Liver (tissue), 9 donors: ENCODE results near the gene FAM13A. TPM values are rescaled to one million over a fixed set of nuclear protein-coding genes. Genes with fewer than 3 reads are reported as not detected.

Source experiments
- DNase-seq: peaks from one replicate; pipeline ENCODE4 v3.0.0-alpha.2; 2017; ENCODE audit warnings: low spot score
- H3K27ac ChIP-seq, 2 donors: one replicate each; pipeline ENCODE4 v1.7.0; 2013; ENCODE audit warnings: inconsistent platforms in 2 of 2, low read length in 2 of 2, control low read depth in 1 of 2, low read depth in 1 of 2, mild to moderate bottlenecking in 1 of 2
- H3K27me3 ChIP-seq, 4 donors: one replicate each; pipeline versions ENCODE4 v1.6.1 to v1.7.0; 2013; ENCODE audit warnings: low read length in 3 of 4, inconsistent platforms in 1 of 4, mild to moderate bottlenecking in 1 of 4, moderate library complexity in 1 of 4; ENCODE audit not compliant: control insufficient read depth in 4 of 4, insufficient read depth in 4 of 4
- H3K36me3 ChIP-seq, 4 donors: one replicate each; pipeline versions ENCODE4 v1.6.1 to v1.7.0; 2013; ENCODE audit warnings: low read length in 3 of 4, mild to moderate bottlenecking in 3 of 4, low read depth in 1 of 4, moderate library complexity in 1 of 4; ENCODE audit not compliant: control insufficient read depth in 4 of 4, insufficient read depth in 3 of 4
- H3K4me1 ChIP-seq, 4 donors: one replicate each; pipeline versions ENCODE4 v1.6.1 to v1.7.0; 2013; ENCODE audit warnings: low read length in 3 of 4, mild to moderate bottlenecking in 3 of 4, moderate library complexity in 1 of 4; ENCODE audit not compliant: control insufficient read depth in 4 of 4, insufficient read depth in 4 of 4
- H3K4me3 ChIP-seq, 3 donors: one replicate each; pipeline versions ENCODE4 v1.6.1 to v1.7.0; 2013; ENCODE audit warnings: low read length in 3 of 3, control low read depth in 1 of 3, low read depth in 1 of 3, mild to moderate bottlenecking in 1 of 3
- H3K9ac ChIP-seq, 2 donors: one replicate each; pipeline ENCODE4 v1.7.0; 2013; ENCODE audit warnings: low read length in 2 of 2, mild to moderate bottlenecking in 2 of 2, moderate library complexity in 2 of 2, control low read depth in 1 of 2, low read depth in 1 of 2
- H3K9me3 ChIP-seq, 4 donors: one replicate each; pipeline versions ENCODE4 v1.6.1 to v1.7.0; 2013; ENCODE audit warnings: low read length in 3 of 4; ENCODE audit not compliant: control insufficient read depth in 4 of 4
- ATF3 ChIP-seq: IDR thresholded peaks from 2 replicates; pipeline ENCODE4 v1.6.1; 2016; ENCODE audit warnings: antibody characterized with exemption
- CTCF ChIP-seq: fragments of 150-350 bp; IDR thresholded peaks from 2 replicates; pipeline ENCODE4 v1.5.1; 2017; ENCODE audit warnings: improper control_type of control experiment, low read depth, low read length; ENCODE audit not compliant: missing input control
- EGR1 ChIP-seq, 2 donors: IDR thresholded peaks; 2 replicates each; pipeline ENCODE4 v1.6.1; 2016 to 2018; ENCODE audit warnings: antibody characterized with exemption in 2 of 2, low read depth in 2 of 2
- FOXA1 ChIP-seq: IDR thresholded peaks from 2 replicates; pipeline ENCODE4 v1.6.1; 2016; ENCODE audit warnings: antibody characterized with exemption
- FOXA2 ChIP-seq: IDR thresholded peaks from 2 replicates; pipeline ENCODE4 v1.6.1; 2016; ENCODE audit warnings: antibody characterized with exemption
- GABPA ChIP-seq, 2 donors: IDR thresholded peaks in 1 of 2; conservative IDR thresholded peaks in 1 of 2; 2 replicates each; pipeline ENCODE4 v1.6.1; 2016; ENCODE audit warnings: antibody characterized with exemption in 2 of 2, mild to moderate bottlenecking in 1 of 2, moderate library complexity in 1 of 2
- HNF4A ChIP-seq, 2 donors: conservative IDR thresholded peaks; 2 replicates each; pipeline ENCODE4 v1.6.1; 2016; ENCODE audit warnings: antibody characterized with exemption in 2 of 2, mild to moderate bottlenecking in 2 of 2
- HNF4G ChIP-seq: IDR thresholded peaks from 2 replicates; pipeline ENCODE4 v1.6.1; 2016; ENCODE audit warnings: antibody characterized with exemption
- JUND ChIP-seq, 2 donors: IDR thresholded peaks; 2 replicates each; pipeline ENCODE4 v1.6.1; 2016; ENCODE audit warnings: antibody characterized with exemption in 2 of 2
- NR2F2 ChIP-seq: IDR thresholded peaks from 2 replicates; pipeline ENCODE4 v1.6.1; 2016; ENCODE audit warnings: antibody characterized with exemption
- RAD21 ChIP-seq, 2 donors: IDR thresholded peaks; 2 replicates each; pipeline ENCODE4 v1.6.1; 2016; ENCODE audit warnings: antibody characterized with exemption in 2 of 2, mild to moderate bottlenecking in 2 of 2
- REST ChIP-seq: IDR thresholded peaks from 2 replicates; pipeline ENCODE4 v1.6.1; 2016; ENCODE audit warnings: antibody characterized with exemption, mild to moderate bottlenecking
- RXRA ChIP-seq, 2 donors: IDR thresholded peaks; 2 replicates each; pipeline ENCODE4 v1.6.1; 2017 to 2018; ENCODE audit warnings: antibody characterized with exemption in 2 of 2, mild to moderate bottlenecking in 1 of 2
- SP1 ChIP-seq: IDR thresholded peaks from 2 replicates; pipeline ENCODE4 v1.6.1; 2018; ENCODE audit warnings: antibody characterized with exemption, mild to moderate bottlenecking
- TAF1 ChIP-seq: conservative IDR thresholded peaks from 2 replicates; pipeline ENCODE4 v1.6.1; 2016; ENCODE audit warnings: antibody characterized with exemption, mild to moderate bottlenecking
- YY1 ChIP-seq: IDR thresholded peaks from 2 replicates; pipeline ENCODE4 v1.6.1; 2016; ENCODE audit warnings: antibody characterized with exemption, mild to moderate bottlenecking
- WGBS: extraction: QIAGEN DNeasy Blood & Tissue Kit; methylation state at CpG from one replicate; pipeline ENCODE4 v1.1.7; 2013; 5-methylcytosine and 5-hydroxymethylcytosine counted together
- polyA plus RNA-seq, 2 donors: library from polyadenylated mRNA; stranded (reverse) in 1 of 2; unstranded in 1 of 2; fragments of 200-250 nt in 1 of 2; fragments of >200 nt in 1 of 2; fragmentation: Nextera tagmentation in 1 of 2; extraction: Ambion mirVana in 1 of 2; gene quantifications; one replicate each; pipeline versions ENCODE4 v1.2.1 to v1.2.3, GENCODE V29; 2013 to 2015
- total RNA-seq, 2 donors: library from RNA; depleted of rRNA; stranded (reverse); fragments of >200 nt; gene quantifications; one replicate each; pipeline ENCODE4 v1.2.3, GENCODE V29; 2014
- TF ChIP-seq, protein P1 (sequence below): IDR thresholded peaks from 2 replicates; pipeline ENCODE4 v1.6.1; 2016; ENCODE audit warnings: antibody characterized with exemption
- TF ChIP-seq, protein P2 (sequence below): IDR thresholded peaks from 2 replicates; pipeline ENCODE4 v1.6.1; 2016; ENCODE audit warnings: antibody characterized with exemption
- donor health status: healthy.
- donor health status: healthy.
- donor health status: healthy.
- donor health status: healthy.
- donor health status: healthy.

The FAM13A gene
- total and polyA plus RNA-seq, 4 donors = 14.9 to 52.9 (median 27.6) TPM

DNA sequence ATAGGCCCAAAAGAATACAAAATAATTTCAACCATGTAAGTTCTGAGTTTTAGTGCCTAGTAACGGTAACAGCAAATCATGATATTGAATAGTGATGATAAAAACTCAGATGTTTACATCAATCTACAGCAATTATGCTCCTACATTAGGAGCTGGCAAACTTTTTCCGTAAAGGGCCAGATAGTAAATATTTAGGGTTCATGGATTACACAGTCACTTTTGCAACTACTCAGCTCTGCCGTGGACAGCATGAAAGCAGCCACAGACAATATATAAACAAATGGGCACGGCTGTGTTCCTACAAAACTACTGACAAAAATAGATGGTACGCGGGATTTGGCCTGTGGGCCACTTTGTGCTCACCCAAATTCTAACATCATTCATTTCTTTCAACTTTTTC lies 191.5 kb downstream of the FAM13A start (continued):
- TF ChIP-seq RXRA (IDR thresholded peaks at IDR 0.05) = no peak

DNA sequence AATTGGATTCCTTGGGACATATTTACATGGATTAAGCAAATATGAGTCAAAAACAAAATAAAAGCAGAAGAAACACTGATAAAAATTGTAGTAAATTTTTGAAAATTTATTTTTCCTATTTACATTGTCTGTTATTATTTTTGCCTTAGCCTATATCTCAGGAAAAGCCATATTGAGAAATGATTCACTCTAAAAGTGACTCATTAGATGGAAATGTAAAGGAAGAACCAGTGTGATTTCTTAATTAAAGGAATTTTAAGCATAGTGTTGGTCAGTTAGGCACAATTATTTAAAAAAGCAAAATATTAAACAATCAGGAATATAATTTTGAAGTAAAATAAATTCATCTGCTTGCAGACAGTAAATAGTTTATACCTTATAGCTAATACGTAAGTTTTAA lies 191.9 kb downstream of the FAM13A start:
- WGBS = 94% methylated on average over 1 of the region's 1 CpG
- Histone ChIP-seq H3K9me3 (no peaks in the 10 kb centered on the region), H3K27me3 (no peaks in the 10 kb centered on the region), H3K27ac (no peak overlapping the region), H3K9ac (no peak overlapping the region), H3K36me3 (no peaks in the 10 kb centered on the region), H3K4me1 (no peaks in the 10 kb centered on the region), H3K4me3 (no peak overlapping the region)
- DNase-seq = no peak
- TF ChIP-seq JUND (IDR thresholded peaks at IDR 0.05) (no peak), SP1 (no peak), GABPA (IDR thresholded peaks at IDR 0.05 in 1 of 2, conservative IDR thresholded peaks at IDR 0.05 in 1 of 2) (no peak), CTCF (no peak), YY1 (no peak), FOXA1 (no peak), NR2F2 (no peak), HNF4A (conservative IDR thresholded peaks at IDR 0.05) (no peak), TAF1 (no peak), RAD21 (IDR thresholded peaks at IDR 0.05) (no peak), RXRA (IDR thresholded peaks at IDR 0.05) (no peak), FOXA2 (no peak), HNF4G (no peak), REST (no peak), EGR1 (IDR thresholded peaks at IDR 0.05; ENCODE audit: low read depth in 2 of 2) (no peak), ATF3 (no peak)
- TF ChIP-seq, protein P1, sequence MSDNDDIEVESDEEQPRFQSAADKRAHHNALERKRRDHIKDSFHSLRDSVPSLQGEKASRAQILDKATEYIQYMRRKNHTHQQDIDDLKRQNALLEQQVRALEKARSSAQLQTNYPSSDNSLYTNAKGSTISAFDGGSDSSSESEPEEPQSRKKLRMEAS = no peak
- TF ChIP-seq, protein P2, sequence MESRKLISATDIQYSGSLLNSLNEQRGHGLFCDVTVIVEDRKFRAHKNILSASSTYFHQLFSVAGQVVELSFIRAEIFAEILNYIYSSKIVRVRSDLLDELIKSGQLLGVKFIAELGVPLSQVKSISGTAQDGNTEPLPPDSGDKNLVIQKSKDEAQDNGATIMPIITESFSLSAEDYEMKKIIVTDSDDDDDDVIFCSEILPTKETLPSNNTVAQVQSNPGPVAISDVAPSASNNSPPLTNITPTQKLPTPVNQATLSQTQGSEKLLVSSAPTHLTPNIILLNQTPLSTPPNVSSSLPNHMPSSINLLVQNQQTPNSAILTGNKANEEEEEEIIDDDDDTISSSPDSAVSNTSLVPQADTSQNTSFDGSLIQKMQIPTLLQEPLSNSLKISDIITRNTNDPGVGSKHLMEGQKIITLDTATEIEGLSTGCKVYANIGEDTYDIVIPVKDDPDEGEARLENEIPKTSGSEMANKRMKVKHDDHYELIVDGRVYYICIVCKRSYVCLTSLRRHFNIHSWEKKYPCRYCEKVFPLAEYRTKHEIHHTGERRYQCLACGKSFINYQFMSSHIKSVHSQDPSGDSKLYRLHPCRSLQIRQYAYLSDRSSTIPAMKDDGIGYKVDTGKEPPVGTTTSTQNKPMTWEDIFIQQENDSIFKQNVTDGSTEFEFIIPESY = no peak
